Measurements from ENCODE around the gene SLC24A2. TPM values are rescaled to one million over a fixed set of nuclear protein-coding genes. Genes with fewer than 3 reads are reported as not detected.
"Not testable (repeated sequence)": the region's sequence is repeated elsewhere in the genome, so short reads cannot be mapped to it uniquely, and the experiment has no call there.

Gene SLC24A2
- not detected for total RNA-seq

DNA sequence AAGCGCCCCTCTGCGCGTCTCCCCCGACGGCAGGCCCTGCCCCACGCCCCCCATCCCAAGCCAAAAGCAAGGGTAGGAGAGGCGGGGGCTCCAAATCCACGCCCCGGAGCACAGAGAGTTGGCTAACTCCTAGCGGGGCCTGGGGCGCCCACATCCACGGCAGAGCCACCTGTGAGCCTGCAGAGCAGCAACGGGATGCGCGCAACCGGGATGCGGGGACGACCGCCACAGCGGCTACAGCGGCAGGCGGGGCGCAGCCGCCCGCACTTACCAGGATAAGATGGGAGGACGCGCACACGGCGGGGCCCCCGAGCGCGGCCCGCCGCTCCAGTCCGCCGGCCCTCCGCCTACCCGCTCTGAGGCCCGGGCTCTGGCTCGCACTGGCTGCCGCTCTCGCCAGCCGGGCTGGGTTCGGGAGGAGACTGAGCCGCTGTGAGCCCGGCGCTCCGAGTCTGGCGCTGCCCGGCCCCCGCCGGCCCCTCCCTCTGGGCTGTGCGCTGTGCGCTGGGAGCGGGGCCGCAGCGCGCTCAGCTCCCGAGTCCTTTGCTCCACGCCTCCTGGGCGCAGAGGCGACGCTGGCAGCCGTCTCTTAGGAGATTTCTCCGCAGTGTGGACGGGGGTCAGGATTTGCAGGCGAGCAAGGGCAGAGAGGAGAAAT, at the start of gene SLC24A2:
TSS of gene SLC24A2 (minus strand) at position 424 of the 658 bp plus-strand sequence.
- Histone ChIP-seq H3K27me3 (peaks cover 0 to 50% (median 0%) of the 10 kb centered on the region in 4 donors), H3K9me3 (no peaks in the 10 kb centered on the region), H3K4me1 (peaks cover 0 to 13% (median 5%) of the 10 kb centered on the region in 3 donors), H3K4me3 (peak within 1 kb of the TSS in 2 of 4 donors; percentile 13 to 45), H3K27ac (no peak within 1 kb of the TSS), H3K36me3 (no peaks in the 10 kb centered on the region)
- intact Hi-C loops (cut with DNase I): no loop called here
- TF ChIP-seq, protein P1, sequence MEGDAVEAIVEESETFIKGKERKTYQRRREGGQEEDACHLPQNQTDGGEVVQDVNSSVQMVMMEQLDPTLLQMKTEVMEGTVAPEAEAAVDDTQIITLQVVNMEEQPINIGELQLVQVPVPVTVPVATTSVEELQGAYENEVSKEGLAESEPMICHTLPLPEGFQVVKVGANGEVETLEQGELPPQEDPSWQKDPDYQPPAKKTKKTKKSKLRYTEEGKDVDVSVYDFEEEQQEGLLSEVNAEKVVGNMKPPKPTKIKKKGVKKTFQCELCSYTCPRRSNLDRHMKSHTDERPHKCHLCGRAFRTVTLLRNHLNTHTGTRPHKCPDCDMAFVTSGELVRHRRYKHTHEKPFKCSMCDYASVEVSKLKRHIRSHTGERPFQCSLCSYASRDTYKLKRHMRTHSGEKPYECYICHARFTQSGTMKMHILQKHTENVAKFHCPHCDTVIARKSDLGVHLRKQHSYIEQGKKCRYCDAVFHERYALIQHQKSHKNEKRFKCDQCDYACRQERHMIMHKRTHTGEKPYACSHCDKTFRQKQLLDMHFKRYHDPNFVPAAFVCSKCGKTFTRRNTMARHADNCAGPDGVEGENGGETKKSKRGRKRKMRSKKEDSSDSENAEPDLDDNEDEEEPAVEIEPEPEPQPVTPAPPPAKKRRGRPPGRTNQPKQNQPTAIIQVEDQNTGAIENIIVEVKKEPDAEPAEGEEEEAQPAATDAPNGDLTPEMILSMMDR (IDR thresholded peaks at IDR 0.05): no peak
- no peak for TF ChIP-seq POLR2A (IDR thresholded peaks at IDR 0.05)
- no peak for DNase-seq
- WGBS, 2 donors: 0% methylated on average over 3 of the region's 67 CpGs; no CpG with 5 or more reads in 1 of the 2 donors

DNA sequence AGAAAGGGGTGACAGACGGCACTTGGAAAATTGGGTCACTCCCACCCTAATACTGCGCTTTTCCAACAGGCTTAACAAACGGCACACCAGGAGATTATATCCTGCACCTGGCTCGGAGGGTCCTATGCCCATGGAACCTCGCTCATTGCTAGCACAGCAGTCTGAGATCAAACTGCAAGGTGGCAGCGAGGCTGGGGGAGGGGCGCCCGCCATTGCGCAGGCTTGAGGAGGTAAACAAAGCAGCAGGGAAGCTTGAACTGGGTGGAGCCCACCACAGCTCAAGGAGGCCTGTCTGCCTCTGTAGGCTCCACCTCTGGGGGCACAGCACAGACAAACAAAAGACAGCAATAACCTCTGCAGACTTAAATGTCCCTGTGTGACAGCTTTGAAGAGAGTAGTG, 44.5 kb upstream of the SLC24A2 start:
- WGBS, 2 donors: 67 to 94% methylated on average over 1 to 5 of the region's 9 CpGs

DNA sequence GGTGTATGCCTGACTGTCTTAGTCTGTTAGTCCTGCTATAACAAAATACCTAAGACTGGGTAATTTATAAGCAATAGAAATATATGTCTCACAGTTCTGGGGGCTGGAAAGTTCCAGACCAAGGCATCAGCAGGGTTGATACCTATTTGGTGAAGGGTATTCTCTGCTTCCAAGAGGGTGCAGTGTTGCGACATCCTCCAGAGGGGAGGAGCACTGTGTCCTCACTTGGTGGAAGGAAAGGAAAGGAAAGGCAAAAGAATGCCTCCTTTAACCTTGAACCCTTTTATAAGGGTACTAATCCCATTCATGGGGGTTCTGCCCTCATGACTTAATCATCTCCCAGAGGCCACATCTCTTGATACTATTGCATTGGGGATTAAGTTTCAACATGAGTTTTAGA, 42.0 kb upstream of the SLC24A2 start:
- TF ChIP-seq, protein P1 (IDR thresholded peaks at IDR 0.05): no peak
- TF ChIP-seq POLR2A (IDR thresholded peaks at IDR 0.05): no peak
- Histone ChIP-seq H3K4me3 (no peak overlapping the region), H3K27ac (no peak overlapping the region), H3K4me1 (no peaks in the 10 kb centered on the region), H3K27me3 (no peaks in the 10 kb centered on the region), H3K9me3 (peaks cover 0 to 6% (median 0%) of the 10 kb centered on the region in 3 donors), H3K36me3 (no peaks in the 10 kb centered on the region)
- no peak for DNase-seq
- intact Hi-C loops (cut with DNase I): no loop called here
- 100% methylated on average over 1 of the region's 1 CpG for WGBS, 2 donors

More for the DNA sequence above, 44.5 kb upstream of the SLC24A2 start:
- H3K36me3 ChIP-seq; H3K4me3 ChIP-seq; H3K27me3 ChIP-seq; H3K9me3 ChIP-seq; intact Hi-C loops (cut with DNase I); H3K27ac ChIP-seq; H3K4me1 ChIP-seq; DNase-seq: not testable (repeated sequence)

DNA sequence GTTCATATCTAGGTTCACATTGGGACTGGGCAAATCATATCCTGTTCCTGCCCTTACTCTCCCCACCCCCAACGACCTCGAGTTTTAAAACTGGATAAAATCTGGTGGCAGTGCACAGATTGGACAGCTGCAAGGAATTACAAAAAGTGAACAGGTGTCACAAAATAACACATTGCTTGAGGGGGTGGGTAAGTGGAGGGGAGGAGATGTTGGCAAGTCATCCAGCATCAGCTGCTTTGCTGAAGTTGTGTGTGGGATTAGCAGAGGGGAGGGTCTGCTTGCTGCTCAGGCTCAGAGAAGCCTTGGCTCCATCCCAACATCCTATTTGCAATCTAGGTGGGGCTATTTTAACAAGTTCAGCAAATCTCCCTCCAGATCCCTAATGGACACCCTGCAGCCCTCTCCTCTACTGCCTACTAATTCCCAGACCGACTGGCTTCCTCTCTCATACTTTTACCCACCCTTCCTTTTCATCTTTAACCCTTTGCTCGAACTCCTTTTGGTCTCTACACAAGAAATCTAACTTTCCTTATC, 39.8 kb upstream of the SLC24A2 start:
- H3K36me3 ChIP-seq: no peaks in the 10 kb centered on the region
- H3K4me1 ChIP-seq: no peaks in the 10 kb centered on the region
- no peak overlapping the region for H3K4me3 ChIP-seq
- H3K27me3 ChIP-seq: no peaks in the 10 kb centered on the region
- no peak overlapping the region for H3K27ac ChIP-seq
- H3K9me3 ChIP-seq: peaks cover 0 to 6% (median 0%) of the 10 kb centered on the region in 3 donors
- WGBS, 2 donors: 20 to 34% methylated on average over 4 of the region's 4 CpGs
- intact Hi-C loops (cut with DNase I): no loop called here
- TF ChIP-seq POLR2A (IDR thresholded peaks at IDR 0.05): no peak
- TF ChIP-seq, protein P1 (IDR thresholded peaks at IDR 0.05): no peak
- no peak for DNase-seq

DNA sequence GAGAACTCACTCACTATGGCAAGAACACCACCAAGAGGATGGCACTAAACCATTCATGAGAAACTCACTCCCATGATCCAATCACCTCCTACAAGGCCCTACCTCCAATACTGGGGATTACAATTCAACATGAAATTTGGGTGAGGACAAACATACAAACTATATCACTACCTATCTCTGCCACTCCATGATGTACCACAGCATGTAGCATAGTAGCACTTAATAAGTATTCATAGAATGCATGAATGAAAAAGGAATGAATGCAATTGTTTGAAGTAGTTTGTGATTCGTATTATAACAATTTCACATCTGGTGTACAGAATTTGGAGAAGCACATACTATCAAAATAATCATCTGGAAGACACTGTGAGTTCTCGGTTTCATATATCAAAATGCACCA, 27.9 kb upstream of the SLC24A2 start:
- Histone ChIP-seq H3K36me3 (no peaks in the 10 kb centered on the region), H3K27me3 (no peaks in the 10 kb centered on the region), H3K27ac (no peak overlapping the region), H3K9me3 (peaks cover 0 to 10% (median 0%) of the 10 kb centered on the region in 3 donors), H3K4me3 (no peak overlapping the region), H3K4me1 (no peaks in the 10 kb centered on the region)
- no peak for DNase-seq
- TF ChIP-seq, protein P1 (IDR thresholded peaks at IDR 0.05): no peak
- no peak for TF ChIP-seq POLR2A (IDR thresholded peaks at IDR 0.05)
- intact Hi-C loops (cut with DNase I): no loop called here
- 74 to 79% methylated on average over 2 of the region's 2 CpGs for WGBS, 2 donors

All from esophagus squamous epithelium (tissue), 5 donors.